Measurements from ENCODE around the gene CDT1.

Gene CDT1

GRCh38 chr16:88803264-88803987 lies at the start of gene CDT1:
CDT1 (plus strand) TSS chr16:88803789; CDS start chr16:88803832, 43 bp downstream.
- Histone ChIP-seq H3K36me3 (ENCODE audit: insufficient read depth, low read length) (peaks cover 44% of the 10 kb centered on the region), H3K9me2 (ENCODE audit: low read depth, low read length) (no peaks in the 10 kb centered on the region), H3K4me2 (ENCODE audit: low read length) (peak within 1 kb of the TSS; percentile 73), H3K79me2 (ENCODE audit: insufficient read depth, low read length) (no peaks in the 10 kb centered on the region), H2AFZ (ENCODE audit: low read length) (no peak within 1 kb of the TSS), H4K20me1 (ENCODE audit: insufficient read depth, low read length) (no peaks in the 10 kb centered on the region), H3K27ac (ENCODE audit: low read depth, low read length, poor library complexity, severe bottlenecking) (peak within 1 kb of the TSS; percentile 91), H3K4me3 (ENCODE audit: low read depth, low read length, poor library complexity, severe bottlenecking) (peak within 1 kb of the TSS; percentile 84), H3K9me3 (ENCODE audit: low read length) (no peaks in the 10 kb centered on the region), H3F3A (ENCODE audit: insufficient read depth, low read length) (no peaks in the 10 kb centered on the region), H3K27me3 (ENCODE audit: insufficient read depth, low read length) (no peaks in the 10 kb centered on the region), H3K9ac (ENCODE audit: low read length) (peak within 1 kb of the TSS; percentile 97), H3K4me1 (ENCODE audit: insufficient read depth, low read length, severe bottlenecking) (peaks cover 55% of the 10 kb centered on the region)
- TF ChIP-seq CTCF (IDR thresholded peaks at IDR 0.05; ENCODE audit: low read length) (no peak), EZH2 (IDR thresholded peaks at IDR 0.05; ENCODE audit: borderline replicate concordance, low read length) (no peak)

GRCh38 chr16:88754109-88754911 lies 49.3 kb upstream of the CDT1 start:
- no peak overlapping the region for H3K9ac ChIP-seq (ENCODE audit: low read length)
- H3K4me3 ChIP-seq (ENCODE audit: low read depth, low read length, poor library complexity, severe bottlenecking) = no peak overlapping the region
- H3K79me2 ChIP-seq (ENCODE audit: insufficient read depth, low read length) = no peaks in the 10 kb centered on the region
- no peak overlapping the region for H3K27ac ChIP-seq (ENCODE audit: low read depth, low read length, poor library complexity, severe bottlenecking)
- no peaks in the 10 kb centered on the region for H3K9me3 ChIP-seq (ENCODE audit: low read length)
- no peaks in the 10 kb centered on the region for H3K4me1 ChIP-seq (ENCODE audit: insufficient read depth, low read length, severe bottlenecking)
- H4K20me1 ChIP-seq (ENCODE audit: insufficient read depth, low read length) = no peaks in the 10 kb centered on the region
- no peak overlapping the region for H2AFZ ChIP-seq (ENCODE audit: low read length)
- no peaks in the 10 kb centered on the region for H3K36me3 ChIP-seq (ENCODE audit: insufficient read depth, low read length)
- no peaks in the 10 kb centered on the region for H3F3A ChIP-seq (ENCODE audit: insufficient read depth, low read length)
- H3K27me3 ChIP-seq (ENCODE audit: insufficient read depth, low read length) = no peaks in the 10 kb centered on the region
- TF ChIP-seq EZH2 (IDR thresholded peaks at IDR 0.05; ENCODE audit: borderline replicate concordance, low read length) (no peak), CTCF (IDR thresholded peaks at IDR 0.05; ENCODE audit: low read length) (no peak)
- H3K4me2 ChIP-seq (ENCODE audit: low read length) = no peak overlapping the region
- no peaks in the 10 kb centered on the region for H3K9me2 ChIP-seq (ENCODE audit: low read depth, low read length)

- Histone ChIP-seq H3K36me3 (ENCODE audit: insufficient read depth, low read length) (no peaks in the 10 kb centered on the region), H3K9me3 (ENCODE audit: low read length) (no peaks in the 10 kb centered on the region), H3K9ac (ENCODE audit: low read length) (no peak overlapping the region), H2AFZ (ENCODE audit: low read length) (no peak overlapping the region), H4K20me1 (ENCODE audit: insufficient read depth, low read length) (no peaks in the 10 kb centered on the region), H3K79me2 (ENCODE audit: insufficient read depth, low read length) (no peaks in the 10 kb centered on the region), H3K9me2 (ENCODE audit: low read depth, low read length) (no peaks in the 10 kb centered on the region), H3K4me2 (ENCODE audit: low read length) (no peak overlapping the region), H3K4me1 (ENCODE audit: insufficient read depth, low read length, severe bottlenecking) (no peaks in the 10 kb centered on the region), H3K4me3 (ENCODE audit: low read depth, low read length, poor library complexity, severe bottlenecking) (no peak overlapping the region), H3K27ac (ENCODE audit: low read depth, low read length, poor library complexity, severe bottlenecking) (no peak overlapping the region), H3F3A (ENCODE audit: insufficient read depth, low read length) (no peaks in the 10 kb centered on the region), H3K27me3 (ENCODE audit: insufficient read depth, low read length) (no peaks in the 10 kb centered on the region)
- TF ChIP-seq EZH2 (IDR thresholded peaks at IDR 0.05; ENCODE audit: borderline replicate concordance, low read length) (no peak), CTCF (IDR thresholded peaks at IDR 0.05; ENCODE audit: low read length) (no peak)
Measured at GRCh38 chr16:88754912-88755744, 48.5 kb upstream of the CDT1 start.
